GM12878 (cell line): ENCODE measurements around the gene B3GALT4. TPM values are rescaled to one million over a fixed set of nuclear protein-coding genes. Genes with fewer than 3 reads are reported as not detected.

Source experiments
- ATAC-seq: fragments of 200-7000 bp; cut with Tn5 transposase; 3 replicates; pipeline ENCODE4 v1.9.1; 2020; ENCODE audit warnings: mild to moderate bottlenecking, moderate library complexity
- BruUV-seq: library from RNA; stranded (reverse); fragments of 400-500 nt; replicated peaks from 2 replicates; lab custom pipeline; 2021; lab: Mats Ljungman, UMichigan
- CTCF ChIA-PET: fragments of 300-600 bp; sonication (Branson Sonifier 250); formaldehyde crosslinking; extraction: SDS; loops from one replicate; lab custom pipeline; 2021; ENCODE audit warnings: inconsistent platforms; lab: Yijun Ruan, JAX
- POLR2A ChIA-PET: fragments of 350-600 bp; formaldehyde crosslinking; extraction: SDS; loops from one replicate; lab custom pipeline; 2021; ENCODE audit warnings: inconsistent platforms; lab: Charles Lee
- RAD21 ChIA-PET: fragments of 300-600 bp; sonication (Branson Sonifier 250); formaldehyde crosslinking; loops from one replicate; lab custom pipeline; 2023; ENCODE audit warnings: antibody characterized with exemption; ENCODE audit not compliant: unreplicated experiment; lab: Charles Lee
- SMC1A ChIA-PET: fragments of 300-600 bp; sonication (Branson Sonifier 250); formaldehyde crosslinking; loops from one replicate; lab custom pipeline; 2023; ENCODE audit not compliant: unreplicated experiment, uncharacterized antibody; lab: Charles Lee
- DNase-seq: peaks from one replicate; pipeline ENCODE4 v3.0.0-alpha.2; 2011; ENCODE audit warnings: low read depth, low spot score
- FAIRE-seq: peaks from 3 replicates; lab custom pipeline; 2011; peaks lifted over from hg19 to GRCh38; lab: Jason Lieb, UNC
- H2AFZ ChIP-seq: 2 replicates; pipeline ENCODE4 v1.6.0; 2011; ENCODE audit warnings: low read depth, low read length, control low read depth; ENCODE audit not compliant: control insufficient read depth
- H3K27ac ChIP-seq: 2 replicates; pipeline ENCODE4 v1.5.1; 2011; ENCODE audit warnings: control low read depth; ENCODE audit not compliant: control insufficient read depth, insufficient read depth
- H3K27me3 ChIP-seq, 2 experiments: replicated peaks in 1 of 2; 2 replicates each; pipeline versions ENCODE4 v1.6.0 to v1.6.1; 2011; ENCODE audit warnings: low read length in 1 of 2; ENCODE audit not compliant: control insufficient read depth in 2 of 2, insufficient read depth in 2 of 2
- H3K36me3 ChIP-seq, 2 experiments: 2 replicates each; pipeline ENCODE4 v1.5.1; 2011; ENCODE audit warnings: low read length in 1 of 2; ENCODE audit not compliant: control insufficient read depth in 2 of 2, insufficient read depth in 2 of 2
- H3K4me1 ChIP-seq: 2 replicates; pipeline ENCODE4 v1.6.1; 2011; ENCODE audit warnings: mild to moderate bottlenecking, low read length, moderate library complexity, mixed read lengths; ENCODE audit not compliant: control insufficient read depth, insufficient read depth
- H3K4me2 ChIP-seq: 2 replicates; pipeline ENCODE4 v1.6.0; 2011; ENCODE audit warnings: control low read depth; ENCODE audit not compliant: control insufficient read depth, insufficient read depth
- H3K4me3 ChIP-seq: fragments of 200-600 bp; sonication (generic); 2 replicates; pipeline ENCODE4 v1.5.1; 2016
- H3K79me2 ChIP-seq: 2 replicates; pipeline ENCODE4 v1.6.0; 2011; ENCODE audit warnings: low read length; ENCODE audit not compliant: control insufficient read depth, insufficient read depth
- H3K9ac ChIP-seq: 2 replicates; pipeline ENCODE4 v1.8.0; 2011; ENCODE audit warnings: low read length, control low read depth, mixed read lengths; ENCODE audit not compliant: control insufficient read depth, insufficient read depth
- H3K9me3 ChIP-seq: replicated peaks from 3 replicates; pipeline ENCODE4 v1.5.1; 2011; ENCODE audit warnings: mild to moderate bottlenecking, low read length; ENCODE audit not compliant: control insufficient read depth, insufficient read depth
- H4K20me1 ChIP-seq: 2 replicates; pipeline ENCODE4 v1.6.0; 2011; ENCODE audit not compliant: control insufficient read depth, insufficient read depth
- BCL11A ChIP-seq: IDR thresholded peaks from 2 replicates; pipeline ENCODE4 v1.6.1; 2011; ENCODE audit warnings: low read depth, low read length
- BHLHE40 ChIP-seq, 2 experiments: fragments of 450-650 bp in 1 of 2; IDR thresholded peaks; 2 replicates each; pipeline ENCODE4 v1.6.1; 2011 to 2017; ENCODE audit warnings: low read depth in 2 of 2, borderline replicate concordance in 1 of 2, improper control_type of control experiment in 1 of 2, low read length in 1 of 2, mild to moderate bottlenecking in 1 of 2
- CREB1 ChIP-seq: IDR thresholded peaks from 2 replicates; pipeline ENCODE4 v1.6.1; 2012; ENCODE audit warnings: low read depth, mild to moderate bottlenecking, inconsistent platforms
- POLR2AphosphoS2 ChIP-seq: IDR thresholded peaks from 2 replicates; pipeline ENCODE4 v1.6.1; 2011; ENCODE audit warnings: low read depth, mild to moderate bottlenecking, low read length, improper control_type of control experiment, moderate library complexity
- RB1 ChIP-seq: fragments of 450-650 bp; formaldehyde crosslinking; IDR thresholded peaks from 2 replicates; pipeline ENCODE4 v1.6.1; 2017; ENCODE audit warnings: mild to moderate bottlenecking, borderline replicate concordance
- STAT1 ChIP-seq: fragments of 450-650 bp; conservative IDR thresholded peaks from 2 replicates; pipeline ENCODE4 v1.6.1; 2014; ENCODE audit warnings: antibody characterized with exemption, mild to moderate bottlenecking
- WGBS: methylation state at CpG from one replicate; pipeline ENCODE4 v1.1.6; 2016; ENCODE audit warnings: low lambda C conversion rate; ENCODE audit not compliant: insufficient replicate concordance, insufficient coverage; ENCODE audit errors: missing lambda C conversion rate; 5-methylcytosine and 5-hydroxymethylcytosine counted together
- in situ Hi-C: fragments of 300-500 bp; cut with MboI; formaldehyde crosslinking; loops from 9 replicates; pipeline ENCODE4 v1.14.3; 2018; ENCODE audit warnings: mixed read lengths
- intact Hi-C: fragments of 100-400 bp; cut with micrococcal nuclease; formaldehyde crosslinking; loops from one replicate; pipeline ENCODE4 v1.14.2; 2022; ENCODE audit not compliant: unreplicated experiment
- polyA plus RNA-seq, 11 experiments: library from polyadenylated mRNA; depleted of rRNA in 4 of 11; unstranded in 6 of 11; stranded (reverse) in 5 of 11; fragments of >200 nt; fragmentation: Nextera tagmentation in 4 of 11; fragmentation: Illumina TruSeq in 1 of 11; extraction: Ambion mirVana in 4 of 11; extraction: Trizol in 1 of 11; gene quantifications; 1 replicate in 1 of 11; 2 replicates in 10 of 11; pipeline versions ENCODE4 v1.2.1 to v1.2.3, GENCODE V29; 2011 to 2016; ENCODE audit warnings: inconsistent platforms in 2 of 11, missing spikeins in 2 of 11, low read depth in 1 of 11
- total RNA-seq, 4 experiments: library from RNA; depleted of rRNA in 3 of 4; stranded (reverse); fragments of >200 nt in 3 of 4; fragmentation: Illumina TruSeq in 1 of 4; extraction: Trizol in 1 of 4; gene quantifications; 2 replicates each; pipeline versions ENCODE4 v1.2.1 to v1.2.3, GENCODE V29; 2013 to 2021
- TF ChIP-seq, protein P1 (sequence below): fragments of 450-650 bp; IDR thresholded peaks from 2 replicates; pipeline ENCODE4 v1.6.1; 2014; ENCODE audit warnings: mild to moderate bottlenecking
- TF ChIP-seq, protein P2 (sequence below): fragments of 450-650 bp; IDR thresholded peaks from 2 replicates; pipeline ENCODE4 v1.6.1; 2017; ENCODE audit warnings: mild to moderate bottlenecking, low read depth, inconsistent platforms; ENCODE audit not compliant: poor library complexity, severe bottlenecking
- TF ChIP-seq, protein P3 (sequence below): IDR thresholded peaks from 2 replicates; pipeline ENCODE4 v1.6.1; 2012; ENCODE audit warnings: low read depth, low read length, improper control_type of control experiment
- TF ChIP-seq, protein P4 (sequence below): fragments of 450-650 bp; formaldehyde crosslinking; IDR thresholded peaks from 2 replicates; pipeline ENCODE4 v1.4.0; 2020; ENCODE audit warnings: mild to moderate bottlenecking, moderate library complexity
- TF ChIP-seq, protein P5 (sequence below): fragments of 450-650 bp; IDR thresholded peaks from 2 replicates; pipeline ENCODE4 v1.6.1; 2017; ENCODE audit warnings: antibody characterized with exemption, mild to moderate bottlenecking, moderate library complexity

The B3GALT4 gene
- total and polyA plus RNA-seq, 10 of the 15 experiments (the other 5 are each of a cell fraction or from before 2014, with no cell fraction given) = 0.27 to 8.2 (median 2.6) TPM

DNA sequence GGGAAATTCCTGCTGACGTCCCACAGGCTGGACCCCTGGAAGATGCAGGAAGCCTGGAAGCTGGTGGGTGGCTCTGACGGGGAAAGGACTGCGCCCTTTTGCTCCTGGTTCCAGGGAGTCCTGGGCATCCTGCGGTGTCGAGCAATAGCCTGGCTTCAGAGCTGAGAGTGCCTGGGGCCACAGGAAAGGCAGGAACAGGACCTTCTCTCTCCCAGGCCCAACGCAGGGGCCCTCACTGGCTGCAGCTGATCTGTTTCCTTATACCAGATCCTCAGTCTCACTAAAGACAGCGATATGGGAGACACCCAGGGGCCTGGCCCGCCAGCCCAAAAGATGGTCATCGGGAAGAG, 1.4 kb downstream of the B3GALT4 start:
- H3K4me2 ChIP-seq = peak overlapping the region; percentile 83
- peaks cover 6% of the 10 kb centered on the region for H4K20me1 ChIP-seq
- ATAC-seq (no peak), FAIRE-seq (no peak), DNase-seq (no peak)
- ChIA-PET CTCF (interaction anchor here (0.5 to 3.9 kb wide), 6 partner anchors 10 to 287 kb away, joined by 3 to 30 read pairs (median 14); partner anchors contain the start of genes PFDN6, RGL2 and WDR46), RAD21 (interaction anchor here (1.9 to 2.4 kb wide), 4 partner anchors 21 to 147 kb away, joined by 7 to 14 read pairs (median 10); partner anchors contain the start of gene RGL2), POLR2A (interaction anchor here (1.1 to 3.9 kb wide), 7 partner anchors 9 to 67 kb away, joined by 3 to 38 read pairs (median 7); partner anchors contain the start of genes PFDN6, RGL2 and WDR46), SMC1A (interaction anchor here (0.9 to 3.6 kb wide), 6 partner anchors 10 to 153 kb away, joined by 3 to 25 read pairs (median 6); partner anchors contain the start of genes PFDN6, RGL2 and WDR46)
- no peaks in the 10 kb centered on the region for H3K9me3 ChIP-seq
- H3K27me3 ChIP-seq = no peaks in the 10 kb centered on the region
- peaks cover 23 to 26% of the 10 kb centered on the region in 2 experiments for H3K36me3 ChIP-seq
- peaks cover 40% of the 10 kb centered on the region for H3K79me2 ChIP-seq
- intact Hi-C loops = loop anchor here (5.0 kb wide), 1 partner anchor 114 kb away; the partner anchor contains the start of gene KIFC1
- no peak overlapping the region for H2AFZ ChIP-seq
- BruUV-seq = no TSS peak
- peak overlapping the region; percentile 88; the same call in 1 of the 2 replicates for H3K9ac ChIP-seq
- WGBS = 69% methylated on average over 9 of the region's 9 CpGs
- peak overlapping the region; percentile 87; the same call in 1 of the 2 replicates for H3K4me3 ChIP-seq
- H3K27ac ChIP-seq = peak overlapping the region; percentile 86; the same call in 1 of the 2 replicates
- peaks cover 22% of the 10 kb centered on the region for H3K4me1 ChIP-seq
- in situ Hi-C loops = no loop called here
- TF ChIP-seq, protein P1, sequence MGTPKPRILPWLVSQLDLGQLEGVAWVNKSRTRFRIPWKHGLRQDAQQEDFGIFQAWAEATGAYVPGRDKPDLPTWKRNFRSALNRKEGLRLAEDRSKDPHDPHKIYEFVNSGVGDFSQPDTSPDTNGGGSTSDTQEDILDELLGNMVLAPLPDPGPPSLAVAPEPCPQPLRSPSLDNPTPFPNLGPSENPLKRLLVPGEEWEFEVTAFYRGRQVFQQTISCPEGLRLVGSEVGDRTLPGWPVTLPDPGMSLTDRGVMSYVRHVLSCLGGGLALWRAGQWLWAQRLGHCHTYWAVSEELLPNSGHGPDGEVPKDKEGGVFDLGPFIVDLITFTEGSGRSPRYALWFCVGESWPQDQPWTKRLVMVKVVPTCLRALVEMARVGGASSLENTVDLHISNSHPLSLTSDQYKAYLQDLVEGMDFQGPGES = no peak
- TF ChIP-seq STAT1 (no peak), POLR2AphosphoS2 (no peak), CREB1 (no peak), BHLHE40 (IDR thresholded peaks at IDR 0.05; ENCODE audit: borderline replicate concordance in 1 of 2, low read depth in 2 of 2, low read length in 1 of 2) (no peak), BCL11A (no peak), RB1 (no peak)
- TF ChIP-seq, protein P2, sequence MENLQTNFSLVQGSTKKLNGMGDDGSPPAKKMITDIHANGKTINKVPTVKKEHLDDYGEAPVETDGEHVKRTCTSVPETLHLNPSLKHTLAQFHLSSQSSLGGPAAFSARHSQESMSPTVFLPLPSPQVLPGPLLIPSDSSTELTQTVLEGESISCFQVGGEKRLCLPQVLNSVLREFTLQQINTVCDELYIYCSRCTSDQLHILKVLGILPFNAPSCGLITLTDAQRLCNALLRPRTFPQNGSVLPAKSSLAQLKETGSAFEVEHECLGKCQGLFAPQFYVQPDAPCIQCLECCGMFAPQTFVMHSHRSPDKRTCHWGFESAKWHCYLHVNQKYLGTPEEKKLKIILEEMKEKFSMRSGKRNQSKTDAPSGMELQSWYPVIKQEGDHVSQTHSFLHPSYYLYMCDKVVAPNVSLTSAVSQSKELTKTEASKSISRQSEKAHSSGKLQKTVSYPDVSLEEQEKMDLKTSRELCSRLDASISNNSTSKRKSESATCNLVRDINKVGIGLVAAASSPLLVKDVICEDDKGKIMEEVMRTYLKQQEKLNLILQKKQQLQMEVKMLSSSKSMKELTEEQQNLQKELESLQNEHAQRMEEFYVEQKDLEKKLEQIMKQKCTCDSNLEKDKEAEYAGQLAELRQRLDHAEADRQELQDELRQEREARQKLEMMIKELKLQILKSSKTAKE = no peak
- TF ChIP-seq, protein P3, sequence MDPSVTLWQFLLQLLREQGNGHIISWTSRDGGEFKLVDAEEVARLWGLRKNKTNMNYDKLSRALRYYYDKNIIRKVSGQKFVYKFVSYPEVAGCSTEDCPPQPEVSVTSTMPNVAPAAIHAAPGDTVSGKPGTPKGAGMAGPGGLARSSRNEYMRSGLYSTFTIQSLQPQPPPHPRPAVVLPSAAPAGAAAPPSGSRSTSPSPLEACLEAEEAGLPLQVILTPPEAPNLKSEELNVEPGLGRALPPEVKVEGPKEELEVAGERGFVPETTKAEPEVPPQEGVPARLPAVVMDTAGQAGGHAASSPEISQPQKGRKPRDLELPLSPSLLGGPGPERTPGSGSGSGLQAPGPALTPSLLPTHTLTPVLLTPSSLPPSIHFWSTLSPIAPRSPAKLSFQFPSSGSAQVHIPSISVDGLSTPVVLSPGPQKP = no peak
- TF ChIP-seq, protein P4, sequence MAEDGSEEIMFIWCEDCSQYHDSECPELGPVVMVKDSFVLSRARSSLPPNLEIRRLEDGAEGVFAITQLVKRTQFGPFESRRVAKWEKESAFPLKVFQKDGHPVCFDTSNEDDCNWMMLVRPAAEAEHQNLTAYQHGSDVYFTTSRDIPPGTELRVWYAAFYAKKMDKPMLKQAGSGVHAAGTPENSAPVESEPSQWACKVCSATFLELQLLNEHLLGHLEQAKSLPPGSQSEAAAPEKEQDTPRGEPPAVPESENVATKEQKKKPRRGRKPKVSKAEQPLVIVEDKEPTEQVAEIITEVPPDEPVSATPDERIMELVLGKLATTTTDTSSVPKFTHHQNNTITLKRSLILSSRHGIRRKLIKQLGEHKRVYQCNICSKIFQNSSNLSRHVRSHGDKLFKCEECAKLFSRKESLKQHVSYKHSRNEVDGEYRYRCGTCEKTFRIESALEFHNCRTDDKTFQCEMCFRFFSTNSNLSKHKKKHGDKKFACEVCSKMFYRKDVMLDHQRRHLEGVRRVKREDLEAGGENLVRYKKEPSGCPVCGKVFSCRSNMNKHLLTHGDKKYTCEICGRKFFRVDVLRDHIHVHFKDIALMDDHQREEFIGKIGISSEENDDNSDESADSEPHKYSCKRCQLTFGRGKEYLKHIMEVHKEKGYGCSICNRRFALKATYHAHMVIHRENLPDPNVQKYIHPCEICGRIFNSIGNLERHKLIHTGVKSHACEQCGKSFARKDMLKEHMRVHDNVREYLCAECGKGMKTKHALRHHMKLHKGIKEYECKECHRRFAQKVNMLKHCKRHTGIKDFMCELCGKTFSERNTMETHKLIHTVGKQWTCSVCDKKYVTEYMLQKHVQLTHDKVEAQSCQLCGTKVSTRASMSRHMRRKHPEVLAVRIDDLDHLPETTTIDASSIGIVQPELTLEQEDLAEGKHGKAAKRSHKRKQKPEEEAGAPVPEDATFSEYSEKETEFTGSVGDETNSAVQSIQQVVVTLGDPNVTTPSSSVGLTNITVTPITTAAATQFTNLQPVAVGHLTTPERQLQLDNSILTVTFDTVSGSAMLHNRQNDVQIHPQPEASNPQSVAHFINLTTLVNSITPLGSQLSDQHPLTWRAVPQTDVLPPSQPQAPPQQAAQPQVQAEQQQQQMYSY (CRISPR knock-in tag) = no peak
- TF ChIP-seq, protein P5, sequence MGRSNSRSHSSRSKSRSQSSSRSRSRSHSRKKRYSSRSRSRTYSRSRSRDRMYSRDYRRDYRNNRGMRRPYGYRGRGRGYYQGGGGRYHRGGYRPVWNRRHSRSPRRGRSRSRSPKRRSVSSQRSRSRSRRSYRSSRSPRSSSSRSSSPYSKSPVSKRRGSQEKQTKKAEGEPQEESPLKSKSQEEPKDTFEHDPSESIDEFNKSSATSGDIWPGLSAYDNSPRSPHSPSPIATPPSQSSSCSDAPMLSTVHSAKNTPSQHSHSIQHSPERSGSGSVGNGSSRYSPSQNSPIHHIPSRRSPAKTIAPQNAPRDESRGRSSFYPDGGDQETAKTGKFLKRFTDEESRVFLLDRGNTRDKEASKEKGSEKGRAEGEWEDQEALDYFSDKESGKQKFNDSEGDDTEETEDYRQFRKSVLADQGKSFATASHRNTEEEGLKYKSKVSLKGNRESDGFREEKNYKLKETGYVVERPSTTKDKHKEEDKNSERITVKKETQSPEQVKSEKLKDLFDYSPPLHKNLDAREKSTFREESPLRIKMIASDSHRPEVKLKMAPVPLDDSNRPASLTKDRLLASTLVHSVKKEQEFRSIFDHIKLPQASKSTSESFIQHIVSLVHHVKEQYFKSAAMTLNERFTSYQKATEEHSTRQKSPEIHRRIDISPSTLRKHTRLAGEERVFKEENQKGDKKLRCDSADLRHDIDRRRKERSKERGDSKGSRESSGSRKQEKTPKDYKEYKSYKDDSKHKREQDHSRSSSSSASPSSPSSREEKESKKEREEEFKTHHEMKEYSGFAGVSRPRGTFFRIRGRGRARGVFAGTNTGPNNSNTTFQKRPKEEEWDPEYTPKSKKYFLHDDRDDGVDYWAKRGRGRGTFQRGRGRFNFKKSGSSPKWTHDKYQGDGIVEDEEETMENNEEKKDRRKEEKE = no peak
